CD14-positive monocyte (primary cell): Measurements from ENCODE around the gene KCNH1. TPM values are rescaled to one million over a fixed set of nuclear protein-coding genes. Genes with fewer than 3 reads are reported as not detected.

Source experiments
- DNase-seq, 3 donors: peaks; one replicate each; pipeline ENCODE4 v3.0.0-alpha.2; 2011 to 2022
- H2AFZ ChIP-seq: 2 replicates; pipeline ENCODE4 v1.6.0; 2012; ENCODE audit warnings: mild to moderate bottlenecking, low read depth, low read length, inconsistent platforms; ENCODE audit not compliant: insufficient read depth, poor library complexity, severe bottlenecking
- H3K27ac ChIP-seq, 2 donors: 1 replicate in 1 of 2; 2 replicates in 1 of 2; pipeline ENCODE4 v1.5.1; 2012 to 2013; ENCODE audit warnings: low read length in 2 of 2, control low read depth in 1 of 2, inconsistent platforms in 1 of 2, low read depth in 1 of 2, mild to moderate bottlenecking in 1 of 2
- H3K27me3 ChIP-seq, 2 donors: one replicate each; pipeline versions ENCODE4 v1.6.0 to v1.6.1; 2011 to 2013; ENCODE audit warnings: low read length in 2 of 2; ENCODE audit not compliant: control insufficient read depth in 2 of 2, insufficient read depth in 2 of 2
- H3K36me3 ChIP-seq, 2 donors: replicated peaks in 1 of 2; 1 replicate in 1 of 2; 2 replicates in 1 of 2; pipeline versions ENCODE4 v1.5.1 to v1.6.1; 2012 to 2013; ENCODE audit warnings: low read length in 2 of 2, control low read depth in 1 of 2, inconsistent platforms in 1 of 2, mild to moderate bottlenecking in 1 of 2; ENCODE audit not compliant: insufficient read depth in 2 of 2, control insufficient read depth in 1 of 2
- H3K4me1 ChIP-seq, 2 donors: 1 replicate in 1 of 2; 2 replicates in 1 of 2; pipeline versions ENCODE4 v1.5.1 to v1.6.1; 2012 to 2013; ENCODE audit warnings: low read length in 2 of 2, control low read depth in 1 of 2, inconsistent platforms in 1 of 2, mild to moderate bottlenecking in 1 of 2, moderate library complexity in 1 of 2; ENCODE audit not compliant: insufficient read depth in 2 of 2, control insufficient read depth in 1 of 2
- H3K4me2 ChIP-seq: replicated peaks from 2 replicates; pipeline ENCODE3; 2012; ENCODE audit warnings: low read length, moderate library complexity, mild to moderate bottlenecking; ENCODE audit not compliant: poor library complexity, severe bottlenecking; ENCODE audit errors: extremely low read depth
- H3K4me3 ChIP-seq, 3 experiments: fragments of 200-600 bp in 1 of 3; sonication (generic) in 1 of 3; replicated peaks in 1 of 3; 1 replicate in 2 of 3; 2 replicates in 1 of 3; pipeline ENCODE4 v1.5.1; 2011 to 2013; ENCODE audit warnings: low read length in 3 of 3, mild to moderate bottlenecking in 3 of 3, control low read depth in 2 of 3, low read depth in 2 of 3, inconsistent platforms in 1 of 3, moderate library complexity in 1 of 3
- H3K79me2 ChIP-seq: 2 replicates; pipeline ENCODE4 v1.6.0; 2012; ENCODE audit warnings: mild to moderate bottlenecking, control low read depth, inconsistent platforms, low read length, moderate library complexity; ENCODE audit not compliant: insufficient read depth
- H3K9ac ChIP-seq: 2 replicates; pipeline ENCODE4 v1.6.0; 2017; ENCODE audit warnings: low read length, mild to moderate bottlenecking; ENCODE audit not compliant: insufficient read depth, poor library complexity, severe bottlenecking
- H3K9me3 ChIP-seq, 2 donors: replicated peaks in 1 of 2; 1 replicate in 1 of 2; 2 replicates in 1 of 2; pipeline versions ENCODE4 v1.5.1 to v1.6.1; 2012 to 2013; ENCODE audit warnings: low read length in 2 of 2, control low read depth in 1 of 2; ENCODE audit not compliant: control insufficient read depth in 1 of 2, insufficient read depth in 1 of 2
- H4K20me1 ChIP-seq: 2 replicates; pipeline ENCODE4 v1.6.0; 2012; ENCODE audit warnings: mild to moderate bottlenecking, low read length, control low read depth, moderate library complexity; ENCODE audit not compliant: insufficient read depth
- H3K27ac Mint-ChIP-seq, 7 donors: one replicate each; pipeline ENCODE4 v1.8.0; 2020; ENCODE audit warnings: mild to moderate bottlenecking in 7 of 7, mixed read lengths in 7 of 7, moderate library complexity in 6 of 7, inconsistent platforms in 2 of 7
- H3K27me3 Mint-ChIP-seq, 3 donors: one replicate each; pipeline ENCODE4 v1.8.0; 2021 to 2022; ENCODE audit warnings: low read depth in 3 of 3, mild to moderate bottlenecking in 3 of 3, mixed read lengths in 3 of 3, moderate library complexity in 3 of 3, inconsistent platforms in 1 of 3
- H3K36me3 Mint-ChIP-seq, 2 donors: one replicate each; pipeline ENCODE4 v1.8.0; 2020; ENCODE audit warnings: mixed read lengths in 2 of 2, inconsistent platforms in 1 of 2, mild to moderate bottlenecking in 1 of 2
- H3K4me1 Mint-ChIP-seq: one replicate; pipeline ENCODE4 v1.8.0; 2020; ENCODE audit warnings: mild to moderate bottlenecking, mixed read lengths
- H3K4me3 Mint-ChIP-seq, 2 donors: one replicate each; pipeline ENCODE4 v1.8.0; 2020; ENCODE audit warnings: mild to moderate bottlenecking in 2 of 2, mixed read lengths in 2 of 2, moderate library complexity in 1 of 2
- H3K9me3 Mint-ChIP-seq, 7 donors: one replicate each; pipeline ENCODE4 v1.8.0; 2020 to 2022; ENCODE audit warnings: mixed read lengths in 7 of 7, mild to moderate bottlenecking in 6 of 7, moderate library complexity in 6 of 7, inconsistent platforms in 2 of 7
- WGBS: methylation state at CpG from one replicate; pipeline ENCODE4 v1.1.5; 2013; ENCODE audit warnings: missing lambda C conversion rate; ENCODE audit not compliant: insufficient coverage; 5-methylcytosine and 5-hydroxymethylcytosine counted together
- intact Hi-C, 2 donors: fragments of 100-400 bp; cut with micrococcal nuclease; formaldehyde crosslinking; loops; one replicate each; pipeline versions ENCODE4 v1.15.0 to v1.15.1; 2023
- polyA plus RNA-seq, 3 donors: library from polyadenylated mRNA; depleted of rRNA in 1 of 3; unstranded in 2 of 3; stranded (reverse) in 1 of 3; fragments of 300-500 nt in 2 of 3; fragments of >200 nt in 1 of 3; fragmentation: Illumina TruSeq in 2 of 3; gene quantifications; 1 replicate in 2 of 3; 2 replicates in 1 of 3; pipeline ENCODE4 v1.2.3, GENCODE V29; 2012 to 2021
- TF ChIP-seq, protein P1 (sequence below): fragments of 200-600 bp; IDR thresholded peaks from one replicate; pipeline ENCODE4 v1.8.0; 2022; ENCODE audit warnings: antibody characterized with exemption, mild to moderate bottlenecking

Gene KCNH1
- polyA plus RNA-seq, 3 donors: not detected

GRCh38 chr1:210822932-210823331 lies 311.0 kb downstream of the KCNH1 start:
- TF ChIP-seq, protein P1, sequence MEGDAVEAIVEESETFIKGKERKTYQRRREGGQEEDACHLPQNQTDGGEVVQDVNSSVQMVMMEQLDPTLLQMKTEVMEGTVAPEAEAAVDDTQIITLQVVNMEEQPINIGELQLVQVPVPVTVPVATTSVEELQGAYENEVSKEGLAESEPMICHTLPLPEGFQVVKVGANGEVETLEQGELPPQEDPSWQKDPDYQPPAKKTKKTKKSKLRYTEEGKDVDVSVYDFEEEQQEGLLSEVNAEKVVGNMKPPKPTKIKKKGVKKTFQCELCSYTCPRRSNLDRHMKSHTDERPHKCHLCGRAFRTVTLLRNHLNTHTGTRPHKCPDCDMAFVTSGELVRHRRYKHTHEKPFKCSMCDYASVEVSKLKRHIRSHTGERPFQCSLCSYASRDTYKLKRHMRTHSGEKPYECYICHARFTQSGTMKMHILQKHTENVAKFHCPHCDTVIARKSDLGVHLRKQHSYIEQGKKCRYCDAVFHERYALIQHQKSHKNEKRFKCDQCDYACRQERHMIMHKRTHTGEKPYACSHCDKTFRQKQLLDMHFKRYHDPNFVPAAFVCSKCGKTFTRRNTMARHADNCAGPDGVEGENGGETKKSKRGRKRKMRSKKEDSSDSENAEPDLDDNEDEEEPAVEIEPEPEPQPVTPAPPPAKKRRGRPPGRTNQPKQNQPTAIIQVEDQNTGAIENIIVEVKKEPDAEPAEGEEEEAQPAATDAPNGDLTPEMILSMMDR: no peak
- H3K27ac ChIP-seq: no peak overlapping the region
- H3K4me2 ChIP-seq: no peak overlapping the region
- no peak overlapping the region for H3K4me3 Mint-ChIP-seq
- H3K9me3 ChIP-seq: no peaks in the 10 kb centered on the region
- WGBS: no CpG with 5 or more reads among the region's 1 CpG
- H2AFZ ChIP-seq: no peak overlapping the region
- H3K27ac Mint-ChIP-seq: no peak overlapping the region
- no peaks in the 10 kb centered on the region for H3K27me3 ChIP-seq
- H3K79me2 ChIP-seq: no peaks in the 10 kb centered on the region
- H3K4me1 Mint-ChIP-seq: no peaks in the 10 kb centered on the region
- H3K36me3 ChIP-seq: no peaks in the 10 kb centered on the region
- H3K4me3 ChIP-seq: no peak overlapping the region
- H3K9ac ChIP-seq: no peak overlapping the region
- H4K20me1 ChIP-seq: no peaks in the 10 kb centered on the region
- intact Hi-C loops: no loop called here
- H3K9me3 Mint-ChIP-seq: peaks cover 0 to 3% (median 2%) of the 10 kb centered on the region in 7 donors
- peaks cover 1 to 2% (median 2%) of the 10 kb centered on the region in 3 donors for H3K27me3 Mint-ChIP-seq
- H3K4me1 ChIP-seq: no peaks in the 10 kb centered on the region
- DNase-seq: no peak
- H3K36me3 Mint-ChIP-seq: no peaks in the 10 kb centered on the region

GRCh38 chr1:210822241-210822640 lies 311.7 kb downstream of the KCNH1 start:
- WGBS: 100% methylated on average over 1 of the region's 2 CpGs
- Mint-ChIP-seq H3K27me3 (peaks cover 1 to 2% (median 2%) of the 10 kb centered on the region in 3 donors), H3K27ac (no peak overlapping the region), H3K4me1 (no peaks in the 10 kb centered on the region), H3K4me3 (no peak overlapping the region), H3K9me3 (peaks cover 0 to 3% (median 2%) of the 10 kb centered on the region in 7 donors), H3K36me3 (no peaks in the 10 kb centered on the region)
- Histone ChIP-seq H3K27me3 (no peaks in the 10 kb centered on the region), H4K20me1 (no peaks in the 10 kb centered on the region), H2AFZ (no peak overlapping the region), H3K9ac (no peak overlapping the region), H3K4me3 (no peak overlapping the region), H3K4me2 (no peak overlapping the region), H3K27ac (no peak overlapping the region), H3K79me2 (no peaks in the 10 kb centered on the region), H3K9me3 (no peaks in the 10 kb centered on the region), H3K36me3 (no peaks in the 10 kb centered on the region), H3K4me1 (no peaks in the 10 kb centered on the region)
- TF ChIP-seq, protein P1: no peak
- DNase-seq: no peak
- intact Hi-C loops: no loop called here
